Measurements from ENCODE around the gene PRPSAP1.
A peak's percentile ranks its signal among the peaks of the same experiment; 100 is the strongest.

The PRPSAP1 gene

DNA sequence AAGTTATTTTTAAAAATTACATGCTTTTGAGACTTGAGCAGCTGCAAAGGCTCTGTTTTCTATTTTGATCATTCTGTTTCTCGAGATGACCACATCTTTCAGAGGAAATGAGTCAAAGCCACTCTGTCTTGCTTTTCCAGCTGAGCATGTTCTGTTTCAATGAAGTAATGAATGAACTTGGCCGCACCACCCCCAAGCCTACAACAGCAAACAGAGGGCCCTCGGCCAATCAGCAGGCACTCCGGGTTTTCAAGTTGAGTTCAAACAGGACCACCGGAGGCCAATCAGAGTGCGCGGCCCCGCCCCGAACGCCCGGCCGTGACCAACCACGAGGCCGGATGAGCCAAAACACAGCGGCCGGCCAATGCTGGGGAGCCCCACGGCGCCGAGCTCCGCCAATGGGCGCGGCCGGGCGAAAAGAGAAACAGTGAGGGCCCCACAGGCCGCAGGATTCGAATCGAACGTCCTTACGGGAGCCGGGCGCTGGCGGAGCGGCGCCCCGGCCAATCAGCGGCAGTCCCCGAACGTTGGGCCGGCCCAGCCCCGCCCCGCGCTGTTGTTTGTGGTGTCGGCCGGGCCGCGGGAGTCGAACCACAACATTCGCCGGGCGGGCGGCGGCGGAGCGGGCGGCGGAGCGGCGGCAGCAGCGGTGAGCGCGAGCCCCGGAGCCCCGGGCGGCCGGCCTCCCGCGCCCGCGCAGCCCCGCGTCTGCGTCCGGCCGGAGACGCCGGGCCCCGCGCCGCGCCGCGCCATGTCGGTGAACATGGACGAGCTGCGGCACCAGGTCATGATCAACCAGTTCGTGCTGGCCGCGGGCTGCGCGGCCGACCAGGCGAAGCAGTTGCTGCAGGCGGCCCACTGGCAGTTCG lies 88.7 kb downstream of the PRPSAP1 start, which contains the start of gene UBALD2:
TSS of gene UBALD2 (plus strand) at position 594 of the 869 bp plus-strand sequence. CDS start at position 752, 158 bp downstream.
- peak; percentile 97 for DNase-seq

DNA sequence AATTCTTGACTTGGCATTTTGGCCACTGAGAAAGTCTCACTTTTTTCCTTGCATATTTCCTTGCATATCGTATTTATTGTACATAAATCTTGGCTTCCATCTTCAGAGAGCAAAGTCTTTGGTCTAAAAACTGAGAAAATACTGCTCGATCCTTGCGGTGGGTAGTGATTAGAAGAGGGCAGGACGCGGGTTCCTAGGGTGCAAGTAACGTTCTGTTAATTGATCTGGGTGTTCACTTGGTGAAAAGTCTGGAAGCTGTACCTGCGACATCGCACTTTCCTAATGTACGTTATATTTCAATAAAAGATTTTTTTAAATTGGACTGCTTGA lies 89.3 kb downstream of the PRPSAP1 start:
- DNase-seq, result no peak

DNA sequence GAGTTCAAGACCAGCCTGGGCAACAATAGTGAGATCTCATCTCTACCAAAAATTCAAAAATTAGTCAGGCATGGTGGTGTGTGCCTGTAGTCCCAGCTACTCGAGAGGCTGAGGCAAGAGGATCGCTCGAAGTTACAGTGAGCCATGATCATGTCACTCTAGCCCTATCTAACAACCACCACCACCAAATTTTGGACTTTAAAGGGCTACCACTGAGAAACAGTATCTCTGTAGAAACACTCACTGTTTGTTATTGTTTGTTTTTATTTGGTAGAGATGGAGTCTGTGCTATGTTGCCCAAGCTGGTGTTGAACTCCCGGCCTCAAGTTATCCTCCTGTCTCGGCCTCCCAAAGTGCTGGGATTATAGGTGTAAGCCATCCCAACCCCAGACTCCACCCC lies 89.8 kb downstream of the PRPSAP1 start:
- DNase-seq, result no peak

DNA sequence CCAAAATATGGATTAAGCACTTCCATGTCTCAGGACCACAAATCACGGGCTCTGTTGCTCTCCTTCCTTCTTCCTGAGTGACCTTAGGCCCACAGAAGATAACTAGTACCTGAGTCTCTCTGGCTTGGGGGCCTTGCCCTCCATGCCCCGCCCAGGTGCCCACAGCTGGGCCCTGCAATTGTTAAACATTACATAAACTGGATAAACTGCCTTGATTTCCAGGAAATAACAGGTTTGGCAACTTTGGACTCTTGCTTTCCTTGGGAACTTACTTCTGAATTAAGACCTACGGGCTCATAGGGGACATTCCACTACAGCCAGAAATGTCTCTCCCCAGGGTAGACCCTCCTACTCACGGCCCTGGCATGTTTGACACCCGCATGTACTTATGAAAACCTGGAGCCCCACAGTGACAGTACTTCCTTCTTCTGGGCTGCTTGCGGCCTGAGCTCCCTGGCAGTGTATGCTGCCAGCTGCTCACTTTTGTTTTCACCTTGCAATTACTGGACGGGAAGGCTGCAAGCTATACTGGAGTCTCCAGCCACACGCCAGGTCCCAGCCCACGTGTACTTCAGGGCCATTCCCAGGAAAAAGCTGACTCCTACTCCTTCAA lies 90.9 kb downstream of the PRPSAP1 start:
- no peak for DNase-seq

- no peak for DNase-seq
Observed at GRCh38 chr17:76261421-76262215, 92.1 kb downstream of the PRPSAP1 start.

- no peak for DNase-seq
Observed at GRCh38 chr17:76260669-76261068, 93.0 kb downstream of the PRPSAP1 start.

GRCh38 chr17:76260220-76260619 lies 93.5 kb downstream of the PRPSAP1 start:
- no peak for DNase-seq
